Uterus (tissue), 4 donors: ENCODE data around the gene DUSP28. TPM values are rescaled to one million over a fixed set of nuclear protein-coding genes. Genes with fewer than 3 reads are reported as not detected.

Experiments used
- DNase-seq, 2 donors: peaks; one replicate each; pipeline ENCODE4 v3.0.0-alpha.2; 2019 to 2020
- H3K27ac ChIP-seq, 2 donors: fragments of 200-600 bp; sonication (generic); 1 replicate in 1 of 2; 2 replicates in 1 of 2; pipeline ENCODE4 v1.5.1; 2016 to 2018
- H3K27me3 ChIP-seq, 2 donors: fragments of 200-600 bp; sonication (generic); one replicate each; pipeline ENCODE4 v1.5.1; 2018 to 2019; ENCODE audit warnings: control low read depth in 1 of 2
- H3K36me3 ChIP-seq, 2 donors: fragments of 200-600 bp; sonication (generic); one replicate each; pipeline ENCODE4 v1.5.1; 2019; ENCODE audit warnings: control low read depth in 1 of 2
- H3K4me1 ChIP-seq, 2 donors: fragments of 200-600 bp; sonication (generic); one replicate each; pipeline ENCODE4 v1.5.1; 2018 to 2019; ENCODE audit warnings: control low read depth in 1 of 2
- H3K4me3 ChIP-seq, 2 donors: fragments of 200-600 bp; sonication (generic); 1 replicate in 1 of 2; 2 replicates in 1 of 2; pipeline ENCODE4 v1.5.1; 2018 to 2019; ENCODE audit warnings: mild to moderate bottlenecking in 1 of 2
- H3K9me3 ChIP-seq, 2 donors: fragments of 200-600 bp; sonication (generic); one replicate each; pipeline ENCODE4 v1.5.1; 2019; ENCODE audit warnings: control low read depth in 1 of 2
- CTCF ChIP-seq, 4 experiments: fragments of 200-600 bp in 2 of 4; fragments of 450-650 bp in 2 of 4; sonication (generic) in 2 of 4; IDR thresholded peaks; one replicate each; pipeline ENCODE4 v1.5.1; 2016 to 2019; ENCODE audit warnings: antibody characterized with exemption in 4 of 4, mild to moderate bottlenecking in 2 of 4, moderate library complexity in 1 of 4
- POLR2A ChIP-seq, 2 donors: fragments of 450-650 bp; IDR thresholded peaks; one replicate each; pipeline ENCODE4 v1.6.1; 2016; ENCODE audit warnings: antibody characterized with exemption in 2 of 2, mild to moderate bottlenecking in 1 of 2, moderate library complexity in 1 of 2
- intact Hi-C: fragments of 100-400 bp; cut with DNase I; formaldehyde crosslinking; loops from one replicate; pipeline ENCODE4 v1.15.1; 2023; ENCODE audit warnings: low total_unique reads
- total RNA-seq, 4 donors: library from RNA; depleted of rRNA in 3 of 4; stranded (reverse); fragments of >200 nt in 3 of 4; gene quantifications; one replicate each; pipeline versions ENCODE4 v1.1.0 to v1.2.4, GENCODE V29; 2014 to 2023
- donor health status: DM: yes; HTN: yes; CAD: no.

DUSP28 gene
- total RNA-seq, 4 donors from 2014 or later = 0.26 to 3.7 (median 2.6) TPM

GRCh38 chr2:240585101-240585500, 24.9 kb downstream of the DUSP28 start:
- intact Hi-C loops = no loop called here
- Histone ChIP-seq H3K4me3 (peak overlapping the region; percentile 67 to 77), H3K4me1 (peaks cover 16 to 24% of the 10 kb centered on the region in 2 donors), H3K36me3 (no peaks in the 10 kb centered on the region), H3K9me3 (no peaks in the 10 kb centered on the region), H3K27me3 (no peaks in the 10 kb centered on the region), H3K27ac (no peak overlapping the region)
- no peak for DNase-seq
- TF ChIP-seq POLR2A (IDR thresholded peaks at IDR 0.05) (no peak), CTCF (IDR thresholded peaks at IDR 0.05) (no peak)

GRCh38 chr2:240585681-240586197, 25.6 kb downstream of the DUSP28 start:
- intact Hi-C loops = no loop called here
- no peaks in the 10 kb centered on the region for H3K9me3 ChIP-seq
- DNase-seq = no peak
- H3K27me3 ChIP-seq = no peaks in the 10 kb centered on the region
- peak overlapping the region; percentile 67 to 77 for H3K4me3 ChIP-seq
- H3K4me1 ChIP-seq = peaks cover 16 to 24% of the 10 kb centered on the region in 2 donors
- H3K36me3 ChIP-seq = no peaks in the 10 kb centered on the region
- TF ChIP-seq POLR2A (IDR thresholded peaks at IDR 0.05) = no peak
- no peak for TF ChIP-seq CTCF (IDR thresholded peaks at IDR 0.05)
- peak overlapping the region; percentile 89 to 93 for H3K27ac ChIP-seq

- TF ChIP-seq POLR2A (IDR thresholded peaks at IDR 0.05) = peak; percentile 45 to 61
- peak in 2 of 4 experiments; percentile 17 to 20 for TF ChIP-seq CTCF (IDR thresholded peaks at IDR 0.05)
- Histone ChIP-seq H3K27ac (peak within 1 kb of the TSS; percentile 89 to 93), H3K27me3 (no peaks in the 10 kb centered on the region), H3K9me3 (no peaks in the 10 kb centered on the region), H3K4me3 (peak within 1 kb of the TSS; percentile 67 to 77), H3K36me3 (no peaks in the 10 kb centered on the region), H3K4me1 (peaks cover 16 to 24% of the 10 kb centered on the region in 2 donors)
- peak; percentile 97 for DNase-seq
- intact Hi-C loops = no loop called here
These were observed 26.2 kb downstream of the DUSP28 start, which contains the start of gene CAPN10 for GRCh38 chr2:240586198-240586918. Gene CAPN10, plus strand, starts transcription at chr2:240586734. Its CDS starts 178 bp downstream, at chr2:240586912.

- H3K36me3 ChIP-seq = no peaks in the 10 kb centered on the region
- no peaks in the 10 kb centered on the region for H3K9me3 ChIP-seq
- TF ChIP-seq POLR2A (IDR thresholded peaks at IDR 0.05) (no peak), CTCF (IDR thresholded peaks at IDR 0.05) (no peak)
- peak overlapping the region; percentile 67 to 77 for H3K4me3 ChIP-seq
- H3K4me1 ChIP-seq = peaks cover 16 to 24% of the 10 kb centered on the region in 2 donors
- DNase-seq = peak in 1 of 2 donors; percentile 48
- H3K27ac ChIP-seq = peak overlapping the region; percentile 37 to 93
- H3K27me3 ChIP-seq = no peaks in the 10 kb centered on the region
- intact Hi-C loops = no loop called here
These were observed 27.0 kb downstream of the DUSP28 start for GRCh38 chr2:240586919-240587800.
